Esophagus squamous epithelium (tissue), 4 donors: ENCODE results near the gene ZFP91.

Source experiments
- POLR2A ChIP-seq, 4 donors: fragments of 450-650 bp; IDR thresholded peaks; one replicate each; pipeline ENCODE4 v1.6.1; 2017; ENCODE audit warnings: antibody characterized with exemption in 4 of 4, mild to moderate bottlenecking in 4 of 4, moderate library complexity in 3 of 4
- TF ChIP-seq, protein P1 (sequence below), 6 experiments: fragments of 450-650 bp in 4 of 6; fragments of 200-600 bp in 2 of 6; sonication (generic) in 2 of 6; IDR thresholded peaks; one replicate each; pipeline ENCODE4 v1.5.1; 2016 to 2019; ENCODE audit warnings: antibody characterized with exemption in 6 of 6, mild to moderate bottlenecking in 4 of 6, moderate library complexity in 4 of 6

DNA sequence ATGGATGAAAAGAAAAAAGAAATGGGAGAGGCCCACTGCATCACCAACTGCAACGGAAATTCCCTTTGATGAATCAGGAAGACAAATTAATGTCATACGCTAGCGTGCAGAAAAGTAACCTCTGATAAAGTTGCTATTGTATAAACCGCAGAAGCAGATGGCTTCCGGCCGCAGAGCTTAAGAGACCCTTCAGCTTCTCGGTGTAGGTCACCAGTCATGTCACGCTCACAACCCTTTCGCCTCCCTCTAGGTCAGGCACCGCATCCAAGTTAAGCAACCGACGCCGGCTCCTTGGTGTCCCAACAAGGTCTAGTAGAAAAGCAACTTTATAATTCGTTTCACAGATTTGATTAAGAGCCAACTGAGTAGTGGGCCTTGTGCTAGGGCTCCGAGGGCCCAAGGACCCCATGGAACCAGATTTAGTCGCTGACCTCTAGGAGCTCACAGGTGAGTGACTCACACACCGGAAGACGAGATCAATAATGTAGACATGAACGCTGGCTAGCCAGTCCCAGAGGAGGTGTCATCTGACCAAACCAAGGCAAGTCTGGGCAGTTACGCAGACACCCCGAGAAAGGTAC, 1.2 kb upstream of the ZFP91 start:
- TF ChIP-seq, protein P1, sequence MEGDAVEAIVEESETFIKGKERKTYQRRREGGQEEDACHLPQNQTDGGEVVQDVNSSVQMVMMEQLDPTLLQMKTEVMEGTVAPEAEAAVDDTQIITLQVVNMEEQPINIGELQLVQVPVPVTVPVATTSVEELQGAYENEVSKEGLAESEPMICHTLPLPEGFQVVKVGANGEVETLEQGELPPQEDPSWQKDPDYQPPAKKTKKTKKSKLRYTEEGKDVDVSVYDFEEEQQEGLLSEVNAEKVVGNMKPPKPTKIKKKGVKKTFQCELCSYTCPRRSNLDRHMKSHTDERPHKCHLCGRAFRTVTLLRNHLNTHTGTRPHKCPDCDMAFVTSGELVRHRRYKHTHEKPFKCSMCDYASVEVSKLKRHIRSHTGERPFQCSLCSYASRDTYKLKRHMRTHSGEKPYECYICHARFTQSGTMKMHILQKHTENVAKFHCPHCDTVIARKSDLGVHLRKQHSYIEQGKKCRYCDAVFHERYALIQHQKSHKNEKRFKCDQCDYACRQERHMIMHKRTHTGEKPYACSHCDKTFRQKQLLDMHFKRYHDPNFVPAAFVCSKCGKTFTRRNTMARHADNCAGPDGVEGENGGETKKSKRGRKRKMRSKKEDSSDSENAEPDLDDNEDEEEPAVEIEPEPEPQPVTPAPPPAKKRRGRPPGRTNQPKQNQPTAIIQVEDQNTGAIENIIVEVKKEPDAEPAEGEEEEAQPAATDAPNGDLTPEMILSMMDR (IDR thresholded peaks at IDR 0.05), result no peak
- peak in 2 of 4 donors; percentile 68 to 69 for TF ChIP-seq POLR2A (IDR thresholded peaks at IDR 0.05)
